Epithelial cell of esophagus (primary cell): ENCODE measurements around the gene TNFSF13B.

Experiments used
- DNase-seq: peaks from one replicate; pipeline ENCODE4 v3.0.0; 2010; ENCODE audit warnings: low read depth
- H3K4me3 ChIP-seq: 2 replicates; pipeline ENCODE4 v1.5.1; 2011; ENCODE audit warnings: mild to moderate bottlenecking, low read length, control low read depth
- TF ChIP-seq, protein P1 (sequence below): IDR thresholded peaks from 2 replicates; pipeline ENCODE4 v1.5.1; 2011; ENCODE audit warnings: low read depth, mild to moderate bottlenecking, low read length, control low read depth, inconsistent platforms; ENCODE audit not compliant: insufficient read depth; ENCODE audit errors: missing control alignments

The TNFSF13B gene

DNA sequence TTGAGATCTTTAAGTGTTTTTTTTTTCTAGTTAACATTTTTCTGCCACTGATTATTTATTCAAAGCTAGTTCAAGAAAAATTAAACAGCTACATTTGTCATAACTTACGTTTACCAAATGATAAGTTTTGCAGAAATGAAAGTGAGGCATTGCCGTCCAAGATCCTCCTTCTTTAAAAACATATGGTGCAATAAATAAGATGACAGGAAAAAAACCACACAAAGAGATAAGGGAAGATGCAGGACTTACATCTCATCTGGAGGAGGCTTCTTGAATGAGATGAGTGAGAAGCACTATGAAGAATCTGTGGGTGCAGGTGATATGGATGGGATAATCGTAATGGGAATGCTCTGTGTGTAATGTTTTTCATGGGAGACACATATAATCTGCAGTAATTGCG is 12.4 kb downstream of the TNFSF13B start:
- no peak overlapping the region for H3K4me3 ChIP-seq
- no peak for DNase-seq
- TF ChIP-seq, protein P1, sequence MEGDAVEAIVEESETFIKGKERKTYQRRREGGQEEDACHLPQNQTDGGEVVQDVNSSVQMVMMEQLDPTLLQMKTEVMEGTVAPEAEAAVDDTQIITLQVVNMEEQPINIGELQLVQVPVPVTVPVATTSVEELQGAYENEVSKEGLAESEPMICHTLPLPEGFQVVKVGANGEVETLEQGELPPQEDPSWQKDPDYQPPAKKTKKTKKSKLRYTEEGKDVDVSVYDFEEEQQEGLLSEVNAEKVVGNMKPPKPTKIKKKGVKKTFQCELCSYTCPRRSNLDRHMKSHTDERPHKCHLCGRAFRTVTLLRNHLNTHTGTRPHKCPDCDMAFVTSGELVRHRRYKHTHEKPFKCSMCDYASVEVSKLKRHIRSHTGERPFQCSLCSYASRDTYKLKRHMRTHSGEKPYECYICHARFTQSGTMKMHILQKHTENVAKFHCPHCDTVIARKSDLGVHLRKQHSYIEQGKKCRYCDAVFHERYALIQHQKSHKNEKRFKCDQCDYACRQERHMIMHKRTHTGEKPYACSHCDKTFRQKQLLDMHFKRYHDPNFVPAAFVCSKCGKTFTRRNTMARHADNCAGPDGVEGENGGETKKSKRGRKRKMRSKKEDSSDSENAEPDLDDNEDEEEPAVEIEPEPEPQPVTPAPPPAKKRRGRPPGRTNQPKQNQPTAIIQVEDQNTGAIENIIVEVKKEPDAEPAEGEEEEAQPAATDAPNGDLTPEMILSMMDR, result no peak

DNA sequence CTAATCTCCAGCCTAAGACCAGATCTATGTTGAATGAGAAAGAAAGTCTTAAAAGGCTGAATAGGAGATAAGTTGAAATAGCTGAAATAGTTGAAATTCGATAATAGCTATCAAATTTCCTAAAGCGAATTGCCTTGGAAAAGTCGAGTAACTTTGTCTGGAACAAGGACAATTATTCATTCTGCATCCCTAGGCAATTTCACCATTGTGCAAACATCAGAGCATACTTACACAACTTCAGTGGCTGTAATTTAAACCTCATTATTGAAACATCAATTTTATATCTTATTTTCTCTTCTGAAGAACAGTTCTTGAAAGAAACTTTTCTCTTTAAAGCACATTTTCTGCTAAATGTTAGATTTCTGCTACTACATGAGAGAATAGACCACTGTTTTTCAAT is 13.6 kb downstream of the TNFSF13B start:
- TF ChIP-seq, protein P1, result no peak
- no peak overlapping the region for H3K4me3 ChIP-seq
- no peak for DNase-seq

DNA sequence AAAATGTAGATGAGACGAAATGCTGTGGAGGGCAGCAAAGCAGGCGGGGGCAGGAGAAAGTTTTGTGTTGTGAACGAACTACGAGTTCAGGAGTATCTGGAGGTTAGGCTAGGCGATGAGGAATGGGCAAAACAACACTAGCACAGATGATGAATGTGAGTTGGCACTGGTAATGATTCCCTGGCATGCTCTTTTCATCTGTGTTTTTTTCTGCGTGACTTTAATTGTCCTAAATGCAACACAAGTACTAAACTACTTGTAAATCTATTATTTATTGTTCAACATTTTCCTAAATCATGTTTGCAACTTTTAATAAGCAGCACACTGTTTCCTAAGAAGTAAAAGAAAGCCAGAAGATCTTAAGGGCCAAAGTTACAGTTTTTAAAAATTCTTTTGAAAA is 19.2 kb downstream of the TNFSF13B start:
- no peak overlapping the region for H3K4me3 ChIP-seq
- TF ChIP-seq, protein P1, result no peak
- DNase-seq, result no peak

DNA sequence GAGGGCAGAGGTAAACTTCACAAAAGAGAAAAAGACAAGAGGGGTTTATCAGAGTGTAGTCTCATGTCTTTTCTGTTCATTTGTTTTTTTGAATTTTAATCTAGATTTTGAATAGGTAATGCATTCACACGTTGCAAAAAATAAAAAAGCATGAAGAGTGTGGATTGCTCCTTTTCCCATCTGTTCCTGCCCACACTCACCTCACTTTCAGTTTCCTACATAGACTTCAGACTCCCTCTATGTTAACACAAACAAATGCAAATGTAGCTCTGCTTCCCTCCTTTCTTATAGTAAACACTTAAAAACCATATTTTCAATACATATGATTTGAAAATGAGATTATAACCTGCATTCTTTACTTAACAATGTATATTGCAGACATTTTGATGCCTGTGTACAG is 20.3 kb downstream of the TNFSF13B start:
- H3K4me3 ChIP-seq, result no peak overlapping the region
- DNase-seq, result no peak
- TF ChIP-seq, protein P1, result no peak

DNA sequence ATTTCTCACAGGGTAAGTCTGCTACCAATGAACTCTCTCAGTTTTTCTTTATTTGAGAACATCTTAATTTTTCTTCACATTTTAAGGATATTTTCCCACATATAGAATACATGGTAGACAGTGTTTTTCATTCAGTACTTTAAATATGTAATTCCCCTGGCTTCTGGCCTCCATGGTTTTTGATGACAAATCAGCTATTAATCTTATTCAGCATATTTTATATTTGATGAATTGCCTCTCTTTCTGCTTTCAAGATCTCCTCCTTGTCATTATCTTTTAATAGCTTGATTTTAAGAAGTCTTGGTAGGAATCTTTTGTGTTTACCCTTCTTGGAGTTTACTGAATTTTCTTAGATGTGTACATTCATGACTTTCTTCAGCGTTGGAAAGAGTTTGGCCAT is 27.6 kb downstream of the TNFSF13B start:
- no peak for DNase-seq
- TF ChIP-seq, protein P1, result no peak

DNA sequence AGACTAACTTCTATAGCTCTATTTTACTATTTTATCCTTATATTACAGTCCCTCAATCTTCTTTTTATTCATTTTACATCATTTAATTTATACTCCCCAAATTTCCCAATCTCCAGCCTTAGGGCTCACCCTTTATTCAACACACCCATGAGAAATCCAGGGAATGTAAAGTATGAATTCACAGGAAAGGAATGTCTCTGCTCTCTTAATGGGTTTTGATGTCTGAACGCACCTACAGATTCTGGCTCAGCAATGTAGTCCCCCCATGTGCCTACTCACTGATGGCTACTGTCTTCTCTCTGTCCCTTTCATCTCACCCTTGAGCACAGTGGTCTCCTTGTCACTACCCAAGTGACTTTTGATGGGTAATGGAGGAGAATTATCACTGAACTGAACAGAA is 32.8 kb downstream of the TNFSF13B start:
- no peak overlapping the region for H3K4me3 ChIP-seq
- peak; percentile 52 for DNase-seq
- TF ChIP-seq, protein P1, result no peak

More for the DNA sequence above, 27.6 kb downstream of the TNFSF13B start:
- no peak overlapping the region for H3K4me3 ChIP-seq

DNA sequence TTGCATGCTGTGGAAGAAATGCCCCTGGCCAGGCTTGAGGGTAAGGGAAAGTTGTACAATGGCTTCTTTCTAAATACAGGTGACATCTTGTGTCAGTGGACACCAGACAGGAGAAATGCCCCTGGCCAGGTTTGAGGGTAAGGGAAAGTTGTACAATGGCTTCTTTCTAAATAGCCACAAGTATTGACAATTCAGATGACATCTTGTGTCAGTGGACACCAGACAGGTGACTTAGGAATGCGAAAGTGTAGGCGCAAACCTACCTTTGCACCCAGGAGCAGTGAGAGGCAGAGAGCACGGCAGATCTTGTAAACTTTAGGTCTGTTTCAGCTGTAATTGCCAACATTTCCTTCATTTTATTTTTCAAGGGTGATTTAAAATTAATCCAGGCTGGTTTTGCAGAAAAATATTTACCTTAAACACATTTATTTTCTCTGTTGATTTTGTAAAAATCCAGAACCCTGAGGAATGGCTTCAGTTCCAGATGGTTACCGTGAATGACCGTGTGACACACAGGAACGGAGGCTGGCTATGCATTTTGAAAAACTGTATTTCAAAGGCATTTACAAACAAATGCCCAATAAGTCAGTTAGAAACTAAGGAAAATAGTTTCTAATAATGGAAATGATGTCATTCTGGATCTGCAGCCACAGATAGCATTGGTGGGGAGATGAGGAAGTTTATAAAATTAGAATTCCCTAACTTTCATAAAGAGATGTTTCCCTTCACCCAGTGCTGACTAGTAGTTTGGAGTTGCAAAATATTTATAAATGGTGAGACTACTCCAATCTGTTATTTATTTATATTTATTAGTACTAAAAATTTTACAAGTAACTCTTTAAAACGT is 34.9 kb downstream of the TNFSF13B start:
- TF ChIP-seq, protein P1, result no peak
- DNase-seq, result no peak
- H3K4me3 ChIP-seq, result no peak overlapping the region
